Measurements from ENCODE around the gene TM4SF1.

The TM4SF1 gene

DNA sequence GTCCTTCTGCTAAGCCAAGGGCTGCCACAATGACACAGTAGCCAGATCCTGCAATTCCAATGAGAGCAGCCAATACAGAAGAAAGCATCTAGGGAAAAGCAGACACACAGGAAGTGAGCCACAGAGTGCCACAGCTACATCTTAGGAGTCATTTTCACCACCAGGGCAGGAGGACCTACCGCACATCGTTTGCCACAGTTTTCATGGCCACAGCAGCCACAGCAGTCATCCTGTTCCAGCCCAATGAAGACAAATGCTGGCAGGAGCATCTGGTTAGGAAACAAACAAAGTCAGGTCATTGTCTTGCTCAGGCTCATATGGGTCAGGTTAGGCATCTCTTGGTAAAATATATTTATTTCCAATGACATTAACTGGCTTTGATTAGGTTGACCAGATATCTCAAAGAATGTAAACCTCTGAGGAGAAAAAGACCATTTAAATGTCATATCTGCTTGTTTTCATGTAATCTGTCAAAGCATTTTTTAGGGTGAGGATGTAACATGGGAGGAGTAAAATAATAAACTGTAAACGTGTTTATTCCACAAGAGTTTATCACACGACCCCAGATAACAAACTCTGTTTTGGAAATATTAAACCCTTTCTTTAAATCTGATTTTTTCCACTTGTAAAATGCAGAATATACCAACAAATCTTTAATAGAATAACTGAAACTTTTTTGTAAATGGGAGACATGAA lies 1.8 kb downstream of the TM4SF1 start:
- in situ Hi-C loops (cut with HindIII; ENCODE audit: low sequenced_read_pairs): no loop called here

DNA sequence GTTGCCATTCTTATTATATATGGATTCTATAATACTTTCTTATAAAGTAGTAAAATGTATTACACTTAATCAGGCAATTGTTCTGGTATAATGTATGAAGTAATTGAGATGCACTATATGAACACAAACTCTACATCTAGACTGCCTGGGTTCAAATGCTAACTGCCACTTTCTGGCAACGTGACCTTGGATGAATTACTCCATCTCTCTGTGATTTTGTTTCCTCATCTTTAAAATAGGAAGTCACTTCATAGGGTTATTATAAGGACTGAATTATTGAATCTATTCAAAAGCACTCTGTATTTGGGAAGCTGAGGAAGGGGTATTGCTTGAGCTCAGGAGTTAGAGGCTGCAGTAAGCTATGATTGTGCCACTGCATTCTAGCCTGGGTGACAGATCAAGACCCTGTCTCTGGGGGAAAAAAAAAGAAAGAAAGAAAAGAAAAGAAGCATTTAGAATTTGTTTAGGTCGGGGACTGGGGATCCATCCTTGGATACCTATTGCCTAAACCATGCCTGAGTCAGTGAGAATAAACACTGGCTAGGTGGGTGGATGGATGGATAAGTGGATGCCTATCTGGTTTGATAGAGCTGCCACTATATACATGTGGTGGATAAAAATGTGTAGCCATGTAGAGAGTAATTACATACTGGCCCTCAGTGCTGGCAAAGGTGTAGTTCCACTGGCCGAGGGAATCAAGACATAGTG lies 2.5 kb downstream of the TM4SF1 start:
- in situ Hi-C loops (cut with HindIII; ENCODE audit: low sequenced_read_pairs): no loop called here

DNA sequence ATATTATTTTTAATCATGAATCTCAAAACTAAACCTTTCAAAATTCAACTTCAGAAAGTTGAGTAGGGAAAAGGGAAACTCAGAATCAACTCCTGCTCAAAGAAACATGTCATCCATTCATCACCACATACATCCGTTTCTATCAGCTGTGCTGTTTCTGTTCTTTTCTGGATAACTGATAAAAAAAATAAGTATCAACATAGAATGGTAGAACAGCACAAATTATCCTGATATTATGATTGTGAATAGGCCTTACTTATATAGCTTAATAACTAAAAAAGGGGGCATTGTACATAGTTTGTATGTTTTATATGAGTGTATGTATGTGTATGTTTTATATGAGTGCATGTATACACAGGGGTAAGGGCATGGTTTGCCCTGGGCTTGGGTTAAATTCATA lies 3.1 kb downstream of the TM4SF1 start:
- in situ Hi-C loops (cut with HindIII; ENCODE audit: low sequenced_read_pairs): no loop called here

DNA sequence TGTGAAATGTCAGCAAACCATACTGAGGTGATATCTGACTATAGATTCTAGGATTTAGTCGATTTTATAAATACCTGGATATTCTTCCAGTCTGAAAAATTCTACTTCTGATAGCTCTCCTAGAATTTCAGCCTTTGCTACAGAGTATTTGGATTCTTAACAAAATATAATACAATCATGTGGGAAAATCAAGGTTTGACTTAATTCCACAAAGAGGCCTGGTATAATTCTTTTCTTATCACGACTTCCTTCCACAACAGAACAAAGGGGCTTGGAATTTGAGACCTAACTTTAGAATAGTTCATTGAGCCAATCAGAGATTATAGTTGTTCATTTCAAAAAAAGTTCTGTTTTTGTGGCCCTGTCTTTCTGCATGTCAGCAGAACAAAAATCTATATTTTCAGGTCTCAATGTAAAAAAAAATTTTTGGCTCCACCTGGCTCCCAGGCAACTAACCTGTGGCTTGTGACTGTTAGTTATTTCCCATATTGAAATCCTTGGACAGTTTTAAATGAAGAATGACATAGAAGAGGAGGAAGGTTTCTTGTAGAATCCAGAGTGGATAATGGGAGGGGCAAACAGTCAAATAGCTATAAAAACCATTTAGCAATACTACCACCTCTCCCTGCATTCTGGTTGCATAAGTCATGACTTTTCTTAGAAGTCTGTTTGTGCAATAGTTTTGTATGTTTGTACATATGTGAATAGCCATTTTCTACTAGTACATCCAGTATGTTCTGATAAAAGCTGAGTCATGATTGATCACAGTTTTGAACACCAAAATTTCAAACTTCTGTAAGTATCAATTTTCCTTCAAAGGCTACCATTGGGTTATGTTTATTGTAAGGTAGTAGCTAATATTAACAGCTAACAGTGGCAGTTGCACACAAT lies 4.0 kb downstream of the TM4SF1 start:
- in situ Hi-C loops (cut with HindIII; ENCODE audit: low sequenced_read_pairs): no loop called here

DNA sequence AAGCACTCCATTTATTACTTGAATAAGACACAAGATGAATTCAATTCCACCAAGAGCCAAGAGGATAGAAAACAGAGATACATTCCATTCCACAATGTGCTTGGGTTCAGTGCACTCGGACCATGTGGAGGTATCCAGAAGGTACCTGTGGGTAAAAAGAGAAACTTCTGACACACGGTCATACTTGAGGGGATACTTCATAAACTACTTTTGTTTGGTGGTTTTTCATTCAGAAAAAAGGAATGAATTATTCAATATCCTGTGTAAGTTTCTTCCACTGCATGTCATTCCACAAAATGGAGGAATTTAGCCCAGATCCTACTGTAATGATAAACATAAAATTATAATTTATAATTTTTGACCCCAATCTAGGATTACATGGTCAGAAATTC lies 5.7 kb downstream of the TM4SF1 start:
- in situ Hi-C loops (cut with HindIII; ENCODE audit: low sequenced_read_pairs): no loop called here

DNA sequence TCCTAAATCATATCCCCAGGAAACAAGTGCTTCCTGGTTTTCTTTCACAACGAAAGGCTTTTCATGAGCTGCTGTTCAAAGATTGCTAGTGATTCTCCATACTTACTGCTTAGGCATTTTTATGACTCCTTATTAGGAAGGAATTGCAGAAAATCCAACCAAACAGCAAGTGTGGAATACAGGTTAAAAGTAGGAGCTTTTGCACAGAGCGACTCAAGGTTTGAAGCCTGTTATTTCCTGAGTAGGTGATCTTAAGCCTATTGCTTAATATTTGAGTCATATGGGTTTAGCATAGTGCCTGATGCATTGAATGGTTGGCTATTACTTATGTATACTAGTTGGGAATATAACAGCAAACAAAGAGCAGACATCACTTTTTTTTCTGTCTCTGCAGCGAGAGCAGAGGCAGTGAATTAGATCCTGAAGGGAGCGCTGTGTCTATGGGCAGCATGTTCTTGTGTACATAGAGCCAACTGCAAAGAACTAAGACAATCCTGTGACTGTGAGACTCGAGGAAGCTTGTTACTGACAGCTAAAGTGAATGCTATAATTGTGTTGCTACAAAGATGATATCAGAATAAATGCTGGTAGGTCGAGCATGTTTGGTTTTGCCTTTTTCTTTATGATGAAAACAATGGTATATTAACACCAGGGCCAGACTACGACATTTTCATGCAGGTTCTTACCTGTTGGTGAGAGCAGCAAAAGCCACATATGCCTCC lies 6.3 kb downstream of the TM4SF1 start:
- in situ Hi-C loops (cut with HindIII; ENCODE audit: low sequenced_read_pairs): no loop called here

DNA sequence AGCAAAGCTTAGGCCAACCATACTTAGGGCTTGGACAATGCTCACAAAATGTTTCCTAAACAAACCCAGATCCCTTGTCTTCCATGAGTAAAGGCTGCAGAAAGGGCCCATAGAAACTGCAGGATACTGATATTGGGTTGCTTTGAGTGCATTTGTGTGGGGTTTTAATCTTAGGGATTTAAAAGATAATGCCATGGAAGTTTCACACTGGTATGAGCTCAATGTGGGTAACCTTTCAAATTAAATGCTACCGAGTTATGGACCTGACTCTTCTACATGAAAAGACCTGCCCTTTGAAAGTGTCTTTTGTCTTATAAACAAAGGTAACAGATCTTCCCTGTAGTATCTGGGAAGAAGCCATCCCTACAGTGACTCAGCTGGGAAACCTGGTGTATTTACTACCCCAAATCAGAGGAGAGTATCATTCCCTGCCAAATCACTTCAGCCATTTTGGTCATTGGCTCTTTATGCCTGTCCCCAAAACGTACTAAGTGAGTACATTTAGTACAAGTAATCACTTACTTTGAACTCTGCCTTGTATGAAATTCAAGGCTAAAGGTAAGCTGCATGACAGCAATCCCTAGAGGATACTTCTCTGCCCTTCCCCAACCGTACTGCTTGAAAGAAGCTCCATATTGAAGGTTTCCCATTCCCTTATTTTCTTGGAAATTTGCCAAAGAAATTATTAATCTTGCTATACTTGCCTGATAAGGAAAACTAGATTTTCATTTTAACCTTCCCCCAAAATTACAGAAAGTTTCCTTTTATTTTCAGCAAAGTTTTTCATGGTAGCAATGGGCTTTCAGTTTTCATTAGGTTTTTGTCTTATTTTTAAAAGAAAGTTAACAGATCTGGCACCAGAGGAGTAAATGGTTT lies 7.2 kb downstream of the TM4SF1 start:
- in situ Hi-C loops (cut with HindIII; ENCODE audit: low sequenced_read_pairs): no loop called here

DNA sequence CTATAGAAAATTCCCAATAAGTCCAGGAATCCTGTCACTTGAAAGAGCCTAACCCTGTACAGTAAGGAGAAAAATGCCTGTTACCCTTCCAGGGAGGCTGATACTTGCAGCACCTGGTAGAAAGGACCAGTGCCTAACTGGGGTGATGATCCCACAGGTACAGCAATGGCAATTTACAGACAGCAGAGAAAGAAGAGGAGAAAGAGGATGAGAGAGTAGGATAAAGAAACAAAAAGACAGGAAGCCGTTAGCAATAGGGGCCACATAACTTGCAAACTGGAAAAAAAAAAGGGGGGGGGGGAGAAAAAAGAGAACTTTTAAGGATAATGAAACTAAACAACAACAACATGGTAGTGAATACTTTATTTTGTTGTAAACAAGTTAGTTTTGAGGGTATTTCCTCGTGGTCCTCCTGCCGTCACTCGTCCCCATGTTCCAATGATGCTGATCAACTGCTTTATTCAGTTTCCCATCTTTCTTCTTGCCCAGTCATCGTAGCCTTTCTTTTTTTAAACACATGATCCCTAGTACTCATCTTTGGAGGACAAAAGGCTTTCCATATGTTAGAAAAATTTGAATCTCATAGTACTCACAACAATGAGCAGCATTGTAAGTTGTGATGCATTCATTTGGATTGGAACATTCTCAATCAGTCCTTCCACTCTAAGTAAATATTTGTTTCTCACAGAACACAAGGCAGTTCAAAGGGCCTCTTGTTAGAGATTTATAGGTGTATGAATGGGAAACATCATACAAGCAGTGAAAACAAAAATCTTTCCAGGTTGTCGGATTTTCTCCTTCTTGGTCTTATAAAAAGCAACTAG lies 8.6 kb downstream of the TM4SF1 start:
- in situ Hi-C loops (cut with HindIII; ENCODE audit: low sequenced_read_pairs): no loop called here

DNA sequence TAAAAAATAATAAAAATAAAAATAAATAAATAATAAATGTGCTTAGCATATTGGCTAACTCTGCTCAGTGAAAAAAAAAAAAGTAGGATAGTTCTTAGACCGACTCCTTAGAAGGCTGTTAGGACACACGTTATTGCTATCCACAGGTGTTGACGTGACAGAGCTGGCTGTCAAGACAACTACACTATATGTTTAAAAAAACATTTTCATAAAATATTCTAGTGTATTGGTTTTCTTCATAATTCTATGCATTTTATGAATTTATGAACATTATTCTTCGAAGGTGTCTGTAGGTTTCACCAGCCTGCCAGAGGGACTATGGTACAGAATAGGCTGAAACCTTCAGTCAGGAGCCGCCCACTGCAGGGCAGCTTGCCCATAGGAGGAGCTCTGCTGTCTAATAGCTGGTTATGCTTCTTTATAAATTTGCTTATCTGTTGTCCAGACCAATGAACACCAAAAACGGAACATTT lies 9.2 kb downstream of the TM4SF1 start:
- in situ Hi-C loops (cut with HindIII; ENCODE audit: low sequenced_read_pairs): no loop called here

DNA sequence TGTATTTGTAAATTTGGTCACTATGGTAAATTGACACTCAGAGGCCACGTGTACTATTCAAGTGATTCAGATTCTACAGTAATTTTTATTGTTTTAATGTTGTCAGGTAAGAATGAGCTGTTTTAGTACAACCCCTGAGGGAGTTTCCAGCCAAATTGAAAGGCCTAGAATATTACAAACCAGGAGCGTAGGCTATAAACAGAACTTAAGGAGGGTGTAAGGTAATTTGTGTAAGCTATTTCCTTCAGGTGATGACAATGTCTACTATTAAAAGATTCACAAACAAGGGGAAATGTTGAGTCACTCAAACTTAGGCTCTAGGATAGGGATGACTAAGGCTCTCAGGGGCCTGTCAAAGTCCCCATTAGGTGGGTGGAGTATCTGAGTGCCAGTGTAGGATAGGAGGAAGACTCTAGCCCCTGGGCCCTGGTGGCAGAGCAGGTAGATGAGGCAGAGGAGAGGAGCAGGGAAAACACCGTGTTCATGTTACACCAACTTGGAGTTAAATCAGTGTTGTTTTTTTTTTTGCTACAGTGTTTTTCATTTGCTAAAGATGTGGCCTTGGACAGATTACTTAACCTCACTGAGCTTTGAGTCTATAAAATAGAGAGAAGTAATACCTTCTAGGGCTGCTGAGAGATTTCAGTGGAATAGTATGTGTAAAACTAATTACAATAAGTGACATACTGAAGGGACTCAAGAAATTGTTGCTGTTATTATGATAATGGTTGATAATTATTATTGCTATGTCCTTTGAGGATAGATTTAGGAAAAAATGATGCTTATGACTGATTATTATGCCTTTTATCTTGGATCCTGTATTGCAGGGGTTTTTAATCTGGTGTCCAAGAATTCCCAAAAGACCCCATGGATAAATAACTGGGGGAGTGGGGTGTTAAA lies 10.3 kb downstream of the TM4SF1 start:
- in situ Hi-C loops (cut with HindIII; ENCODE audit: low sequenced_read_pairs): no loop called here

DNA sequence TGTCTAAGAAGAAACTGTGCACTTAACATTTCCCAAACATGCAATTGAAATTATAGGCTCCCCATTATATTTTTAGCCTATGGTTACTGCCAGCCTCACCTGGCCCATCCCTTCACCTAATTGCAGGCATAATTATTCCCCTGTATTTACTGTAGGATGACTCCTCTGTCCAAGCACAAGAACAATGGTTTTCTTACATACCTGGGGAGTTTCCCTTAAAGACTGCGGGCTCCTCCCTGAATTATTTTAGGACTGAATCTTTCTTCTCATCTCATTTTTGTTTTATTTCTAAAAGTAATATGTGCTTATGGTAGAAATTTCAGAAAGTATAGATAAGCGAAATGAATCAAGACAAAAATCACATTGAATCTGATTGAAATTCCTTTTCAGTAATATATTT lies 11.4 kb downstream of the TM4SF1 start:
- in situ Hi-C loops (cut with HindIII; ENCODE audit: low sequenced_read_pairs): no loop called here

DNA sequence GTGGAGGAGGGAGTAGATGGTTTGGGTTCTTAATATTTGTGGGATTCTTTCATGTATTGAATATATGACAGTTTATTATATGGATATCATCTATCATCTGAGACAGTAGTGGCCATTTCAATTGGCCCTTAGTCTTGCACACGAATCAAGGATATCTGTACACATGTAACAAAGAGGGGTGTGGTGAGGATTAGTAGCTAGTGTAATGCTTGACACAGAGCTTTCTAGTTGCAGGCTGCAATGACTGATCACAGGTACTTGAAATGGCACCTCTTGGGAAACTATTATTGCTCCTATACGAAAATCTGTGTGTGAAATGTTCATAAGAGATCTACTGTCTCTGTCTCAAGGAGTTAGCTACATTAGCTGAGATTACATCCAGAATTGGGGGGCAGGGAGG lies 12.8 kb downstream of the TM4SF1 start:
- in situ Hi-C loops (cut with HindIII; ENCODE audit: low sequenced_read_pairs): no loop called here

DNA sequence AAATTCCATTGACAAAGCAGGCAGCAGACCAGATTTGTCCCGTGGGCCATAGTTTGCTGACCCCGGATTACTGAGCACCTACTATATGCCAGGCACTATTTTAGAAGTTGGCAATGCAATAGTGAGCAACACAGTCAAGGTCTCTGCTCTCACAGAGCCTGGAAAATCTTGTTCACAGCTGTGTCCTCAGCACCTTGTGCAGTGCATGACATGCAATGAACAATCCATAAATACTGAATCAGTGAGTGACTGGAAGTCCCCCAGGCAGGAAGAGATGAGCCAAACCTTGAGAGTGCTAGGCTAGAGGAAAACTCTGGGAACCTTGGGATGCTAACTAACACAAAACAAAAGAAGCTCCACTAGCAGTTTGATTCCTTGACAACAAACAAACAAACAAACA lies 14.4 kb downstream of the TM4SF1 start:
- in situ Hi-C loops (cut with HindIII; ENCODE audit: low sequenced_read_pairs): no loop called here

DNA sequence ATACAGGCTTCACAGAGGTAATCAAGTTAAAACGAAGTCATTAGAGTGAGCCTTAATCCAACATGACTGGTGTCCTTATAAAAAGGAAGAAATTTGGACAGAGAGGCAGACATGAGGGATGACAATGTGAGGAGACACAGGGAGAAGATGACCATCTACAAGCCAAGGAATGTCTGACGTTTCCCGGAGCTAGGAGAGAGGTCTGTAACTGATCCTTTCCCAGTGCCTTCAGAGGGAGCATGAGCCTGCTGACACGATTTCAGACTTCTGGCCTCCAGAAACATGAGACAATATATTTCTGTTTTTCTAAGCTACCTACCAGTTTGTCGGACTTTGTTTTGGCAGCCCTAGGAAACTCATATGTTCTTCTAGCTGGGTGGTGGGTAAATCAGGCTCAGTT lies 15.1 kb downstream of the TM4SF1 start:
- in situ Hi-C loops (cut with HindIII; ENCODE audit: low sequenced_read_pairs): no loop called here

DNA sequence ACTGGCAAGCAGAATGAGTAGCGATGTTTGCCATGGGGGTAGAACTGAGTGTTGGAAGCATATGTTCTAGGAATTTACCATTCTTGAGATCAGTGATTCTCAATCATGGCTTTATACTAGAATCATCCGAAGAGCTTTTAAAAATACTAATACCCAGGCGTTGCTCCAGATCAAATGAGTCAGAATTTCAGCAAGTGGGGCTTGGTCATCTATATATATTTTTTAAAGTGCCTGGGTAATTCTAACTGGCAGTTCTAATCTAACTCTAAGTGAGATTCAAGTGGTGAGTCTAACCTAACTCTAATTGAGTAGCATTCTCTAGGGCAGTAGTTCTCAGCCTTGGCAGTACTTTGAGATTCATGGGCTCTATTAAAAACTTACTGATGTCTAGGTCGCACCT lies 20.8 kb downstream of the TM4SF1 start:
- in situ Hi-C loops (cut with HindIII; ENCODE audit: low sequenced_read_pairs): no loop called here

DNA sequence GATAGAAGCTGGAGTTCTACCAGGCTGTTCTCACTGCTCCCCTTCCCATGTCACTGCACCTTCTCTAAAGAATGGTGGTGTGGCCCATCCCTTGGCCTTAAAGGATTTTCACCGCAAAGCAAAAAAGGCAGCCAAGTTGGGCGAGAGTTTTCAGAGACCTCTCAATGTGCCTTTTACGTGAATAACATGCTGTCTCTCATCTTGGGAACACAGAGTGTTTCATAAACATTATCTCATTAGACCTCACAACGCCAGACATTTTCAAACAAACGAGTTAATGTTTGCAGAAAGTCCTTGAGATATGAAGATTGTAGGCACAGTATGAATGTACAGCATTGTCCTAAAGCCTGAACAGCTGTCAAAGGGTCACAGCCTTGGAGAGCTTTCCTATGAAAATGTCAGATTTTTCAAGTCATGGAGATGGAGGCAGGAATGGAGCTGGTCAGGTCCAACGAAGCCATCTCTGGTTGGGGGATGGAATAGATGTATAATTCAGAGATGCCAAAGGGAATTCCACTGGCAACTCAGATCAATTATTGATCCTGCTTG lies 21.3 kb downstream of the TM4SF1 start:
- in situ Hi-C loops (cut with HindIII; ENCODE audit: low sequenced_read_pairs): no loop called here

DNA sequence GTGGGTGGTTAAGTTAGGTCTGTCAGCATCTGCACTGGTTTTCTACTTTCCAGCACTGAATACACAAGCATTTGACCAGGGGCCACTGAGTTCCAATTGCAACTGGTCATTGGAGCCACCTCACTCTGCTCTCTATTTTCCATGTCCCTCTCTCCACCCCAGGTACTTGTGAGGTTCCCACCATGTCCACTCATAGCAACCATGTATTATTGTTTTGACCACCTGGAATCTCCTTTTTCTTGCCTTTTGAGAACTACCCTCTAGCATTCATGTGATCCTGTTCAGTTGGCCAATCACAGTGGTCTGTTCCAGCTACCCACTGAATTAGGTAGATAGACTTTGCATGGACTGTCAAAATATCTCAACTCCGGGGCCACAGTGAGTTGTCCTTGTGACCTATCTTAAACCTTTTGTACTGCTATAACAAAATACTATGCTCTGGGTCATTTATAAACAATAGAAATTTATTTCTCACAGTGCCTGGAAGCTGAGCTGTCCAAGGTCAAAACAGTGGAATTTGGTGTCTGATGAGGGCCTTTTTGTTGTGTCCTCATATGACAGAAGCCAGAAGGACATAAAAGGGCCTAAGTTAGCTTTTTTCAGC lies 23.8 kb downstream of the TM4SF1 start:
- in situ Hi-C loops (cut with HindIII; ENCODE audit: low sequenced_read_pairs): loop anchor here (5.0 kb wide), 1 partner anchor 34 kb away; no protein-coding TSS in a partner anchor
